ENCODE data around the gene MROH2A.

MROH2A gene

DNA sequence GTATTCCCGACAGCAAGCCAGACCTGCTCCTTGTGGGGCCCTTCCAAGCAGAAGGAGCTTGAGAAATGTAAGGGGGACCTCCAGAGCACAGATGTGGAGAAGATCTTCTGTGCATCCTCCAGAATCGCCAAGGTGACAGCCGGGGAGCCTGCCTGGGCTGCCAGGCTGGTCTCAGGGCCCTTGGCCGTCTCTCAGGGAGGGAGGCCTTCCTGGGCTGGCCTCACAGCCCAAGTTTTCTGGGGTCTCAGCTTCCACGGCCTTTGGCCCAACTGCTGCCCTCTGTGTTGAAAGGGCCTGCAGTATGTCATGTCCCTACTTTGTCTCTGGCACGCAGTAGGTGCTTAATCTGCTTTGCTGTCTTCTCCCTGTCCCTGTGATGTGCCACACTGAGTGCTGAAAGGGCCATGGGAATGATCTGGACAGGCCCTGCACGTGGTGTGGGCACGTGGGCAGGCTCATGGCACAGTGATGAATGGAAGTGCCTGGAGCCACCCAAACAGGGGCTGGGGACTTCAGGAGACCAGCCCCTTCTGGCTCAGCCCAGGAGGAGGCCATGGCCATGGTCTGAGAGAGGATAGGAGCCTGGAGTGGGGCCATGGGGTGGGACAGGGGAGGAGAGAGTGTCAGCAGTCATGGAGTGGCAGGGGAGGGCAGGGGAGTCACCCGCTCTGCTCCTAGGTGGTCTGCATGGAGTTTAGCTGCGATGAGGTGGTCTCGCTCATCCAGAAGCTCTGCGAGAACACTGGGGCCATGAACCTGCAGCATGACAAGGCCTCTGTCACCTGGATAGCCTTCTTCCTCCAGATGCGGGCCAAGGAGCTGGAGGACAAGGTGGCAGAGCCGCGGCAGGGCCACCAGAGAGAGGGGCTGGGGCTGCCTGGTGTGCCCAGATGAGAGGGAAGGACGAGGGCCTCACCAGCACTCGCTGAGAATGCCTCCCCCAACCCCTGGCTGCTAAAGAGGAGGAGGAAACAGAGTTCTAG is 40.8 kb downstream of the MROH2A start:
- TF ChIP-seq GATA2 (IDR thresholded peaks at IDR 0.05; ENCODE audit: low read depth, low read length): no peak
- TF ChIP-seq GATA3 (IDR thresholded peaks at IDR 0.05; ENCODE audit: low read depth, low read length): no peak

- no peak for TF ChIP-seq GATA2 (IDR thresholded peaks at IDR 0.05; ENCODE audit: low read depth, low read length)
- no peak for TF ChIP-seq GATA3 (IDR thresholded peaks at IDR 0.05; ENCODE audit: low read depth, low read length)
Measured at GRCh38 chr2:233819884-233820773, 42.0 kb downstream of the MROH2A start.

DNA sequence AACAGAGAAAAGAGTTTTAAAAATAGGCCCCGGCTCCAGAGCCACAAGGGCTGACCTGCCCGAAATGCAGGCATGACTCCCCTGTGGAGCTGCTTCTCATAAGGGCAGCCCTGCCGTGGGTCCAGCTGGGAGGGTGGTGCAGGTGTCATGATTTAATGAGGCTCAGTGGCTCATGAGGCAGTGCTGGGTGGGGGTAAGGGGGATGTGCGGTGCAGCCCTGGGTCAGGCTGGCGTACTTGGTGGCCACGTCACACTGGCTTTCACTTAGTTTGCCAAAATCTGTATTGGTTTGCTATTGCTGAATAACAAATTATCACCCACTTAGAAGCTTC is 42.6 kb downstream of the MROH2A start:
- TF ChIP-seq GATA3 (IDR thresholded peaks at IDR 0.05; ENCODE audit: low read depth, low read length): no peak
- no peak for TF ChIP-seq GATA2 (IDR thresholded peaks at IDR 0.05; ENCODE audit: low read depth, low read length)

- TF ChIP-seq GATA2 (IDR thresholded peaks at IDR 0.05; ENCODE audit: low read depth, low read length) (no peak), GATA3 (IDR thresholded peaks at IDR 0.05; ENCODE audit: low read depth, low read length) (no peak)
Measured at GRCh38 chr2:233821196-233821595, 43.1 kb downstream of the MROH2A start.

DNA sequence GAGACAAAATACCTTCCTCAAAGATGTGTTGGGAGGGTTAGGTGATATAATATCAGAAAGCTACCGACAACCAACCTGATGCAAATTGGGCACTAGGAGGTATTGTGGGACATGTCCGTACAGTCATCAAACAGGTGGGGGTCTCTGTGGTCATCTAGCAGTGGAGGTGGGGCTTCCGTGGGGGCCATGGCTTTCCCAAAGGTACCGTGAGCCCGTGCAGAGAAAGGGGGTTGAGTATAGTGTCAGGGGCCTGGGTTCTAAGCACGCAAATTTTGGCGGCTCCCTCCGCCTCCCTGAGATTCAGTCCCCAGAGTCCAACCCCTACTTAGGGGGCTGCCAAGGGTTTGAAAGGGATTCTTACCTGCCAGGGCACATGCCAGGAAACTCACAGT is 43.6 kb downstream of the MROH2A start:
- TF ChIP-seq GATA2 (IDR thresholded peaks at IDR 0.05; ENCODE audit: low read depth, low read length) (no peak), GATA3 (IDR thresholded peaks at IDR 0.05; ENCODE audit: low read depth, low read length) (no peak)

GRCh38 chr2:233822101-233822771 is 44.1 kb downstream of the MROH2A start:
- TF ChIP-seq GATA2 (IDR thresholded peaks at IDR 0.05; ENCODE audit: low read depth, low read length) (no peak), GATA3 (IDR thresholded peaks at IDR 0.05; ENCODE audit: low read depth, low read length) (no peak)

GRCh38 chr2:233822781-233823730 is 44.9 kb downstream of the MROH2A start:
- TF ChIP-seq GATA2 (IDR thresholded peaks at IDR 0.05; ENCODE audit: low read depth, low read length) (no peak), GATA3 (IDR thresholded peaks at IDR 0.05; ENCODE audit: low read depth, low read length) (no peak)

GRCh38 chr2:233823731-233824121 is 45.6 kb downstream of the MROH2A start:
- TF ChIP-seq GATA3 (IDR thresholded peaks at IDR 0.05; ENCODE audit: low read depth, low read length): no peak

GRCh38 chr2:233824373-233824772 is 46.2 kb downstream of the MROH2A start:
- TF ChIP-seq GATA2 (IDR thresholded peaks at IDR 0.05; ENCODE audit: low read depth, low read length) (no peak), GATA3 (IDR thresholded peaks at IDR 0.05; ENCODE audit: low read depth, low read length) (no peak)

- TF ChIP-seq GATA3 (IDR thresholded peaks at IDR 0.05; ENCODE audit: low read depth, low read length) (no peak), GATA2 (IDR thresholded peaks at IDR 0.05; ENCODE audit: low read depth, low read length) (no peak)
Measured at GRCh38 chr2:233828546-233829192, 50.5 kb downstream of the MROH2A start.

DNA sequence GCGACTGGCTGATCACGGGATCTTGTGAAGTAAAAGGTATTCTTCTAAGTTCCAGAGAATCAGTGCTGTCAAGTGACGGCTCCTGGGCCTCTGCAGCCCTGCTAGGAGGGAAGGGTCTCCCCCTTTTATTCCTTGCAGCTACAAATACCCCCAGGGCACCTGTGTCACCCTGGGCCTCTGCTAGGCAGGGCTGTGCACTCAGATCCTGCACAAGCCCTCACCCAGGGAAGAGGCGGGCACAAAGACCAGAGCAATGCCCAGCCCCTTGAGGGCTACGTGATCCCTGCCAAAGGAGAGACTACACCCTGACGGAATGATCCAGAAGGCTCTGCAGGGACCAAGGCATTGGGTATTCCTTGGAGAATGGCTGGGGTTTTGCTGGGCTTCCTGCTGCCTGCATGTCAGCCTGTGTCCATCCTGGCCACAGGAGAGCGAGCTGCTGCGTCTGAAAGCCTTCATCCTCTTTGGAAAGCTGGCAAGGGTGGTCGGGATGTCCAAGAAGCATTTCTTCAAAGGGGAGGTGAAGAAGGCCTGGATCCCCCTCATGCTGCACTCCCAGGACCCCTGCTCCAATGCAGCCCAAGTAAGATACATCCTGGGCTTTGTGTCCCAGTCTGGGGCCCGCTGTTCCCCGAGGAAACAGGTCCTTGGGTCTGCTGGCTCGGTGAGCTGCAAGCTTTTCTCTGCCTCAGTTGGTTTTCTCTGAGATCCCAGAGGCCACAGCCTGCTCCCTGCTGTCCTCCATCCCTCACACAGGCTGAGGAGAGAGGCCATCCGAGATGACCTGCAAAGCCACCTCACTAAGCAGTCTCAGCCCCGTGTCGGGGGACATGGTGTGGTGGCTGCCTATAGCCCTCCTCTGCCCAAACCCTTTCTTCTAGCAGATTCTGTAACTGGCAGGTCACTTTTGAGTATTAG is 51.3 kb downstream of the MROH2A start:
- no peak for TF ChIP-seq GATA3 (IDR thresholded peaks at IDR 0.05; ENCODE audit: low read depth, low read length)
- no peak for TF ChIP-seq GATA2 (IDR thresholded peaks at IDR 0.05; ENCODE audit: low read depth, low read length)
